Inferior parietal cortex (tissue), 1 donor: Measurements from ENCODE around the gene IBTK.
"Not testable (repeated sequence)": the region's sequence is repeated elsewhere in the genome, so short reads cannot be mapped to it uniquely, and the experiment has no call there.

Source experiments
- DNase-seq: peaks from one replicate; pipeline ENCODE4 v3.0.0-alpha.2; 2016; ENCODE audit errors: extremely low spot score

IBTK gene

DNA sequence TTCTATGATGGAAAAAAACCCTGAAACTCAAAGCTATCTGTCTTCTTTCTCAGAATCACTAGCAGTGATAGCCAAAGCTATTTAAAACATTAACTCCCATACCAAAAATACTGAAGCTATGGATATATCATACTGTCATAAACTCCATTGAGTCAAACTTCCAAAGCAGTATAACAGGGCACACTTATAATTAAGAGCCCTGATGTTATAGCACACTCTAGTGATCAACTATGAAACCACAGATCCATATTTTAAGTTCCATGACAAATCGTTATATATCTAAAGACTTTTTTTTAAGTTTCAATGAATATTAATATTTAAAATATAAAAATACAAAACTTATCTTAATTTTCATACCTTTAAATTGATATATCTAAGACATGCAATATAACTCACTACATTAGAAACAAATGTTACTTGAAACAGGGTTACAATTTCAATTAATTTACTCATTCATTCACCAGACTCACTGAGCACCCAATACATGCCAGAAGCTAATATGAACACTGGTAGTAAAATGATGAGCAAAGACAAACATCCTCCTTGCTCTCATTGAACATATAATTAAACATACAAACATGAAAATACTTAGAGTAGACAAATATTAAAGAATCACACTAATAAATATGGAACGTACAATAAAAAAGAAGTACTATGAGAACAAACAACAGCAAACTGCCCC lies 69.3 kb downstream of the IBTK start:
- peak; percentile 22 for DNase-seq

DNA sequence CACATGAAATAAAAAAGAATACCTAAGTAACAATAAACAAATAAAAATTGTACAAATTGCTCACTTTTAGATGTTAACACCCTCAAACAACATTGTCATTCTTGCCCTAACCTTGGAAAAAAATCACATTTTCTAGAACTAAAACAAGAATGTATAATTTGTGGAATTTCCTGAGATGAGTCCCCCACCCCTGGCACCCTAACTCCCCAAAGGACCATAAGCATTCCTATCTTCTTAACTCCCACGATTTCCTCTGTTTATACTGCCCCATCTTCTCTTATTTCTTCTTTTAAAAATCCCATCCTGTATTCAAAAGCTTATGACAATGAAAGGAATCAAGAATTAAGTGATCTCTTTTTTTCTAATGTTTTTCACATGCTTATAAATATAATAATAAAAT lies 70.9 kb downstream of the IBTK start:
- DNase-seq = no peak

DNA sequence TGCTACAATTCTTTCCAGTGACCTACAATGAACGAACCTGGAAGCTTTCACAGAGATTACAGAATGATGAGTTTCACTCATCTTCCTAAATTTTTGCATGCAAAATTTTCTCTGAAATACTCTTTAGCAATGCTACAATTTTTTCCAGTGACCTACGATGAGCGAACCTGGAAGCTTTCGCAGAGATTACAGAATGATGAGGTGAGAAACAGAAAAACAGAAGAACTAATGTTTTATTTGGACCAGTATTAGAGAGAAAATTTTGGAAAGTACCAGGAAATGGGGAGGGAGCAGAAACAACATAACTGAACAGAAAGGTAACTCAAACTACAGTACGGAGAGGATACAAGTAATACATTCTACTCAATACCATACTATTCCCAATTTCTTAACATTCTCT lies 75.0 kb downstream of the IBTK start:
- DNase-seq = no peak

DNA sequence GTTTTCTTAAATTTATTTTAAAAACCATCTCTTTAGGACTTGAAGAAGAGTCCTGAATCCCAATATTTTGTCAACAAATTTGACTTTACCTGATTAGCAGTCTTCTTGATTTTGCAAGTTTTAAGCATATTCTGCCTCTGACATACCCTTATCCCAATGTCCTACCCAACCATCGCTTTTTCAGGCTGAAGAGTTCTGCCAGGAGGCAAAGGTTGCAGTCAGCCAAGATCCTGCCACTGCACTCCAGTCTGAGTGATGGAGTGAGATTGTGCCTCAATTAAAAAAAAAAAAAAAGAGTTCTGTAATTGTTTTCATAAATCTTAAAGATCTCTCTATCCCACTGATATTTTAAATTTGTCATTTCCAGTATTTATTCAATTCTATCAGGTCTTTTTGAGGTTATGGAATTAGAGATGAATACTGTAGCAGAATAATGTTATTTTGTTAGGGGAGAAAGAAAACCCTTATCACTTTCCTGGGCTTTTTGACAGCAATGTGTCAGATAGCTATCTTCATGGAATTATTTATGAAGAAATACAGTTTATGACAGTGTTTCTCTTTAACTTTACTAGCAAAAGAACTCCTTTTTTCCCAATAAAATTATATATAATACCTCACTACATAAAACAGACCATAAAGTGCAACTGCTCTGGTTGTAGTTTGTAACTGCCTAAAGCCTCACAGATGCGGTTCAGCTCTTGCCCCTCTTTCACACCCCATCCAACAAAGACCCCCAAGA lies 78.2 kb downstream of the IBTK start:
- DNase-seq = no peak

DNA sequence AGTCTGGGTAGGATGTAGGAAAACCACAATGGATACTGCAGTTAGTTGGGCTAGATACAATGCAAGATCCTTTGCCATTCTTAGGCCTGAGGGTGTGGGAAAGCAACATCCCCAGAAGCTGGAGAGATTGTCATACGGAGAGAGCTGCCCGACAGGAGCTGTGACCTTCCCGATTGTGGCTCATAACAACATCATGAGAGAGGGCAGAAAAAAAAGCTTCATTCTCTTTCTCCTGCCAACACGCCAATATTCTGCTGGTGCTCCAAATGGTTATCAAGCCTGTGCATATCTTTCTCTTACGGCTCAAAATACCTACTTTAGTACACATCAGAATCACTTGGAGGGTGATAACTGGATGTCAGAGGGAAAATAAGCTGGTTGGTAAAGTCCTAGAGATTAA lies 81.1 kb downstream of the IBTK start:
- DNase-seq = no peak

DNA sequence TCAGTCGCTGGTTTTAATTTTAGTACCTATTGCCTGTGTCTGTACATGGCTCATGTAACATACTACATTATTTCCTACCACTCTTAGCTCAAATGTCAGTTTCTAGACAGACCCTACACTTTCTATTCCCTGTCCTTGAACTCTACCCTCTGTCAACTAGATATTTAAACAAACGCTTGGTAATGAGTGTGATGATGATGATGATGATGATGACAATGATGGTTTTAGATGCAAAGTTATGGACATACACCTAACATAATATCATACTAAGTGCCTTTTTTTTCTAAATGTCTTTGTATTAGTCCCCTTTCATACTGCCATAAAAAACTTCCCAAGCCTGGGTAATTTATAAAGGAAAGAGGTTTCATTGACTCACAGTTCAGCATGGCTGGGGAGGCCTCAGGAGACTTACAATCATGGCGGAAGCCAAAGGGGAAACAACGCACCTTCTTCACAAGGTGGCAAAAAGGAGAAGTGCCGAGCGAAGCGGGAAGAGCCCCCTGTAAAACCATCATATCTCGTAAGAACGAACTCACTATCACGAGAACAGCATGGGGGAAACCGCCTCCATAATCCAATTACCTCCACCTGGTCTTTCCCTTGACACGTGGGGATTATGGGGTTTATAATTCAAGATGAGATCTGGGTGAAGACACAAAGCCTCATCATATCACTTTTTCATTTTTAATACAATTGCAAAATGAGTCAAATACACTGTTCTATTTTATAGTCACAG lies 87.1 kb downstream of the IBTK start:
- no peak for DNase-seq

DNA sequence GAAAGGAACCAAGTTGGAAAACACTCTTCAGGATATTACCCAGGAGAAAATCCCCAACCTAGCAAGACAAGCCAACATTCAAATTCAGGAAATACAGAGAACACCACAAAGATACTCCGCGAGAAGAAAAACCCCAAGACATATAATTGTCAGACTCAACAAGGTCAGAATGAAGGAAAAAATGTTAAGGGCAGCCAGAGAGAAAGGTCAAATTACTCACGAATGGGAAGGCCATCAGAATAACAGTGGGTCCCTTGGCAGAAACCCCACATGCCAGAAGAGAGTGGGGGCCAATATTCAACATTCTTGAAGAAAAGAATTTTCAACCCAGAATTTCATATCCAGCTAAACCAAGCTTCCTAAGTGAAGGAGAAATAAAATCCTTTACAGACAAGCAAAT lies 94.8 kb downstream of the IBTK start:
- not testable (repeated sequence) for DNase-seq

DNA sequence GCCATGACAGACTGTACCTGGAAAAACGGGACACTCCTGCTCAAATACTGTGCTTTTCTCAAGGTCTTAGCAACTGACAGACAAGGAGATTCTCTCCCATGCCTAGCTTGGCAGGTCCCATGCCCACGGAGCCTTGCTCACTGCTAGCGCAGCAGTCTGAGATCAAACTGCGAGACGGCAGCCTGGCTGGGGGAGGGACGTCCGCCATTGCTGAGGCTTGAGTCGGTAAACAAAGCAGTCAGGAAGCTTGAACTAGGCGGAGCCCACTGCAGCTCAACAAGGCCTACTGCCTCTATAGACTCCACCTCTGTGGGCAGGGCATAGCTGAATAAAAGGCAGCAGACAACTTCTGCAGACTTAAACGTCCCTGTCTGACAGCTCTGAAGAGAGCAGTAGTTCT lies 96.4 kb downstream of the IBTK start:
- not testable (repeated sequence) for DNase-seq

DNA sequence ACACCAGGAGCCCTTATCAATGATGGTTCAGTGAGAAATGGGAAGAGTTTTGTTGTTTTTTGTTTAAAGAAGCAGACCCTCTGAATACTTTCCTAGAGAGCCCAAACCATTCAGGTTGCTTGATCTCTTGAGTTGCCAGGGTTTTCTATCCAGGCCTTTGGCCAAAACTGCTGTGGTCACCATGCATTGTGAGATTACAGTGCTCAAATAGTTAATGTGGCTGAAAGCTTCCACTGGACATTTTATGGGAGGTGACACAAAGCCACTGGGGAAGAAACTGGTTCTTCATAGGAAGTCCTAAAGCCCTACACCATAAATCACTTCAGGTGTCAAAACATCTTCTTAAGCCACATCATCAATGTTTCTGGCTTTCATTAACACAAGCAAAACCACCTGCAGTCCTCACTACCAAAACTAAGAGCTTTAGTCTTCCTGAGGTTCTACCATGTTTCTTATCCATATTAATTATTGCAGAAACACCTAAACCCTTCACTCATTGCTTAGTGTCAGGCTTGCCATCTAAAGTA lies 101.6 kb downstream of the IBTK start:
- DNase-seq = no peak

DNA sequence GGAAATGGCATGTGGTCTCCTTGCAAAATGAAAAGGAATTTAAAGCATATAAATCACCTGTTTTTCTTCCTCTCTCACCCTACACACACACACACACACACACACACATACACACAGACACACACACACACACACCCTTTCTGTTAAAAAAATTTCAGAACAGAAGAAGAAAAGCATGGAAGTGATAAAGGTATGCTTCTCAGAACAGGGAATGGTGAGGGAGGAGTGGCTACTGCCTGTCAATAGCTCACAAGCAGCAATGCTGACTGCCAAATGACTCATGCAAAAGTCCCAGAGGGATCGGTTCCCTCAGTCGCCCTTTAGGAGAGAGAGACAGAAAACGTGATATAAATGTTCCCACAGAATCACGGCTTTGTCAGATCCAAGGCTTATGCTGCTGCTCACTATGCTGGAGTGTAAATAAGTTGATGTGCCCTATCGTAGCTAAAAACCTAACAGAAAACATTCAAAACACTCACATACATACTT lies 102.6 kb downstream of the IBTK start:
- peak; percentile 38 for DNase-seq

DNA sequence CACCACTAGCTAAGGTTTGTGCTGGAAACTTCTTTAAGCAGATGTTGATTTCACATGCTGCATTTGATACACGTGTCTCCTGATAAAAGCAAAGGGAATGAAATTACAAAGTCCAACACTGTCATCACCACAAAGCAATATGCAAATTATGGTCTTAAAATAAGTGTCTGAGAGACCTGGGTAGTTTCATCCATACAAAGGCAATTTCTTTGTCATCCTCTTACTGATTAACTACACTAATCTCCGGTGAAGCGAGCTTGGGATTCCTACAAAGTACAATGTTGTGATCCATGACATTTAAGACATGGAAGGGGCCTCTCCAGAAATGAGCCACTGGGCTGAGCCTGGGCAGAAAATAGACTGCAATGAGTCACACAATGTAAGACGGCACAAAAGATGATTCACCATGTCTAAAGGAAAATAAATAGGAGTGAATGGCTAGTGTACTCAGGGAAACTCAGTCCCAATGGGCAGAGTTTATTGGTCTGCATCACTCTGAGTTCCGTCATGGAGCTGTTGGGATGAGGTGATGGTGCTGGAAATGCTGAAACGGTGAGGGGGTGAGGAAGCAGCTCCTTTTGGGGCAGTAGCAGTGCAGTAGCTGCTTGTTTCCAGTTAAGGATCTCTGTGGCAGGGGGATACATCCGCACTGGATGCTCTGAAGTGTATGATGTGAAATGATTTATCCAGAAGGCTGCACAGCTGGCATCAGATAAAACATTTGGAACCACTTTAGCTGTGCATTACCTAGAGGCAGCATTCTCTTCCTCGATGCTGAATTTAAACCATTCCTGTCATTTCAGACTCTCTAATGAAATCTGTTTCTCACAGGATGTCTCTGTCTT lies 103.3 kb downstream of the IBTK start:
- peak; percentile 45 for DNase-seq

DNA sequence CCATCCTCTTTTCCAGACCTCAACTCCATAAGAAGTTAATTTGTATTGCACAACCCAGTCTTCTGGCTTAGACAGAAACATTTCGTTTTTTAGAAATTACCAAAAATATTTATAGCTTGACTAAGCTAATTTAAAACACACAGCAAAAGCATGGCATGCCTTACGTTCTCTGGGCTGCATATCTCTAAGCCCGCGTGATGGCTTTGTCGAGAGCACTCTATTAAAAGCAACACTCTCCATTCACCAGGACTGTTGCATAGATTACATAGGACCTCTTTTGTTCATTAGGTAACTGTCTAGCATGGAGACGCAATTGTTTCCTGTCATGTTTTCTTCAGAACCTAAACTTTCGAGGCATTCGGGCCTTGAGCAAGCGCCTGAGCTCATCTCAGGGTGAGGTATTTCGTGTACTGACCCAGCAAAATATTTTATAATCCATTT lies 104.5 kb downstream of the IBTK start:
- no peak for DNase-seq

DNA sequence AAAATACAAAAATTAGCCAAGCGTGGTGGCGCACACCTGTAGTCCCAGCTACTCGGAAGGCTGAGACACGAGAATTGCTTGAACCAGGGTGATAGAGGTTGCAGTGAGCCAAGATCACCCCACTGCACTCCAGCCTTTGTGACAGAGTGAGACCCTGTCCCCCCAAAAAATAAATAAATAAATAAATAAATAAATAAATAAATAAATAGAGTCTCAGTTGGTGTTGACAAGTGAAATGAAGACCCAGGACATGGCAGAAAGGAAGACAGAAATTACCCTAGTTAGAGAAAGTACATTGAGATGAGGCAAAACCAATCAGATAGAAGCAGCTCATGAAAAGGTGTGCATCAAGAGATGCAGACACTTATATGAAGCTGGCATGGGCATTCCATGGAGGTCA lies 105.0 kb downstream of the IBTK start:
- DNase-seq = no peak

DNA sequence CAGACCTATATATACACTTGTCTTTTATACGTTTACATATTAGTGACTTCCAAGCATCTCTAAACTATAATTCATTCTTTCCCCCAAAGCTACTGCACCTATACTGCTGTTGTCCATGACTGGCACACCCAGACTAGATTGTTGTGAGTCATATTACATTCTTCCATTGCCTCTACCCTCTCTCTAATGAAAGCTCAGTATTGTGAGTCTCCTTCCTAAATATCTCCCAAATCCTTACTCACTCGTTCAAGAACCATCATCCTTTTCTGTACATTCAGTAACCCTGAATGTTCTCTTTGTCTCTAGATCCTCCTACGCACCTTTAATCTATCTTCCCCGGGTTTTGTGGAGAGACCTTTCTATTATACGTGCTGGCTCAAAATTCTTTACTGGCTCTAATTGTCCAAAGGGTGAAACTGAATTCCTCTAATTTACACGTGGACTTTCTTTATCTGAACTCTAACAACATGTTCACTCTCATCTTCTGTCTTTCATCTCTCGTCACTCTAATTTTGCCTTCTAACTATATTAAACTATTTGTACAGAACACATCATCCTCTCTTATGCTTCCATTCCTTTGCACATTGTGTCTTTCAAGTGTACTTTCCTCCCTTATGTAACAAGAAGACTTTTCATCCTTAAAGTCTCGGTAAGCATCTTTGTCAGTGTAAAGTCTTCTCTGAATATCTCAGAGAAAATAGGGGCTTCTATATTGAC lies 109.3 kb downstream of the IBTK start:
- DNase-seq = no peak

DNA sequence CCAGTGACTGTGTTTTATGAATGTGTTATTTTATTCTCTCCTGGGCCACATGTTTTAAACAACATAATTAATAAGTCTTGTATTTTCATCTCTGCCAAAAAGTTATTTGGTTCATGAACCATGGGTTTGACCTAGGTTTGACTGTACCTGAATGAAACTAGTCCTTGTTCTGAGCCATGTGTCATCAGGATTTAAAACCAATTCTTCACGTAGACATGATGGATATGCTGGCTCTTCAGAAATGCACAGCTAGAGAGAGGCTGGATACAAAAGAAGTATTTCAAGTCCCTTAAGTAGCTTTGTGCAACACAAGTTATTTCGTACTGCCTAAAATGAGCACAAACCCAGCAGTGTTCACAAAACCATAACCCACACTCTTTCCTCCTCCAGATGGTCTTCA lies 116.1 kb downstream of the IBTK start:
- DNase-seq = no peak

DNA sequence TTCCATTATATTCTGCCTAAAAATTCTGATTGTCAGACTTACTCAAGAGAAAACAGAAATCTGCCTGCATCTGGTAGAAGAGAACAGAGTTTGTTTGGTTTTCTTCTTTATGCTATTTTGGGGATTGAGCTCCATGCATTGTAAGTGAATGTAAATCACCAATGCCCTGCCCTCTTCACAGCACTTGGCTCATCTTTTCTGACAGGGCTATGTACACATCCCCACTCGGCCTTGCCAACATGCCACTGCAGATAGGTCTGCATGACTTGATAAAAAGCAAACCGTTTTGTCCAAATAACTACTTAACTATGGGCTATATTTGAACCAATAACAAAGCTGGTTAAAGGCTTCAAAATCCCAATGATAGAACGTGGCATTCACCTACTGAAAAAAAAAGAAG lies 117.7 kb downstream of the IBTK start:
- no peak for DNase-seq

DNA sequence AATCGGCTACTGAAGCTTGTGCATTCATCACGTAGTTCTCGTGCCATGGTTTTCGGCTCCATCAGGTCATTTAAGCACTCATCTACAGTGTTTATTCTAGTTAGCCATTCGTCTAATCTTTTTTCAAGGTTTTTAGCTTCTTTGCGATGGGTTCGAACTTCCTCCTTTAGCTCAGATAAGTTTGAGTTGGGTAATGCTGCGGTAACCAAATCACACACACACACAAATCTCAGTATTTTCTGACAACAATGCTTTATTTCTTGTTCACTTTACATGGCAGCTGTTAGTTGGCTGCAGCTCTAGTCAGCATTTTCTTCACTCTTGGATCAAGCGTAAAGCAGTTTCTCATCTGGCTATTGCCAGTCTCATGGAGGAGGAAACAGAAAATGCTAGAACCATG lies 118.6 kb downstream of the IBTK start:
- DNase-seq = not testable (repeated sequence)

DNA sequence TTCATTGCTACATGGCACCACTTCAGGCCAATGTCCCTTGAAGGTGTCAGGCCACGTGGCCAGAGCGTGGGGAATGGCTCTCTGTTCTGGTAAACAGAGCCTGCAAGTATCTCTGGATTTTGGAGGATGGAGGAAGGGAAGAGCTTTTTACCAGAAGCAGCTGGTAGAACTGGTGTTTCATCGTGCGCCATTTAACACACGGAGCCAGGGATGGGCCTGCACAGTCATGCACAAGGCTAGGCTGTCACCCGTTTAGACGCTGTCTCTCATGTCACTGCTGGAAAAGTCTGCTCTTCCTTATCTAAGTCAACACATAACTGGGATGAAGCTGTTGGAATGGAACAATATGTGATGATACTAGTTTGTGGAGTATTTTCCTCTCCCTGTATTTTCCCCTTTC lies 123.9 kb downstream of the IBTK start:
- DNase-seq = no peak
